Testis (tissue), 3 donors: Measurements from ENCODE around the gene ACO1. TPM values are rescaled to one million over a fixed set of nuclear protein-coding genes. Genes with fewer than 3 reads are reported as not detected.

Experiments used
- DNase-seq: peaks from one replicate; pipeline ENCODE4 v3.0.0-alpha.2; 2019
- H3K27ac ChIP-seq, 2 donors: fragments of 200-600 bp; sonication (generic); one replicate each; pipeline ENCODE4 v1.5.1; 2019
- H3K27me3 ChIP-seq: fragments of 200-600 bp; sonication (generic); one replicate; pipeline ENCODE4 v1.5.1; 2019
- H3K36me3 ChIP-seq: fragments of 200-600 bp; sonication (generic); one replicate; pipeline ENCODE4 v1.5.1; 2017; ENCODE audit warnings: low read depth; ENCODE audit errors: missing control alignments
- H3K4me1 ChIP-seq: fragments of 200-600 bp; sonication (generic); one replicate; pipeline ENCODE4 v1.5.1; 2019
- H3K4me3 ChIP-seq, 2 donors: fragments of 200-600 bp; sonication (generic); one replicate each; pipeline ENCODE4 v1.5.1; 2017 to 2019
- H3K9me3 ChIP-seq: fragments of 200-600 bp; sonication (generic); one replicate; pipeline ENCODE4 v1.5.1; 2017
- CTCF ChIP-seq, 3 experiments: fragments of 450-650 bp in 2 of 3; fragments of 200-600 bp in 1 of 3; sonication (generic) in 1 of 3; IDR thresholded peaks; one replicate each; pipeline ENCODE4 v1.5.1; 2016 to 2019; ENCODE audit warnings: antibody characterized with exemption in 3 of 3, mild to moderate bottlenecking in 2 of 3, moderate library complexity in 1 of 3
- POLR2A ChIP-seq: fragments of 450-650 bp; IDR thresholded peaks from one replicate; pipeline ENCODE4 v1.6.1; 2017; ENCODE audit warnings: antibody characterized with exemption, mild to moderate bottlenecking, moderate library complexity
- WGBS, 2 donors: methylation state at CpG; one replicate each; pipeline ENCODE4 v1.1.5; 2018; 5-methylcytosine and 5-hydroxymethylcytosine counted together
- intact Hi-C: fragments of 100-400 bp; cut with DNase I; formaldehyde crosslinking; loops from one replicate; pipeline ENCODE4 v1.15.1; 2023; ENCODE audit warnings: low total_unique reads
- polyA plus RNA-seq: library from polyadenylated mRNA; stranded (reverse); fragments of 350-450 nt; fragmentation: Illumina TruSeq; extraction: RNeasy Lipid Tissue Mini Kit (QIAGEN cat#74804); gene quantifications from one replicate; pipeline ENCODE4 v1.2.3, GENCODE V29; 2014; ENCODE audit warnings: low read depth, low replicate concordance; ENCODE audit not compliant: insufficient read depth
- total RNA-seq, 2 donors: library from RNA; depleted of rRNA; stranded (reverse); fragments of >200 nt; gene quantifications; one replicate each; pipeline ENCODE4 v1.2.3, GENCODE V29; 2016

Gene ACO1
- total and polyA plus RNA-seq, 3 donors from 2014 or later: 44.4 to 67.6 (median 52.0) TPM

- Histone ChIP-seq H3K9me3 (no peaks in the 10 kb centered on the region), H3K4me1 (peaks cover 17% of the 10 kb centered on the region), H3K36me3 (no peaks in the 10 kb centered on the region), H3K27me3 (no peaks in the 10 kb centered on the region), H3K27ac (no peak overlapping the region), H3K4me3 (no peak overlapping the region)
- 46 to 54% methylated on average over 5 of the region's 5 CpGs for WGBS, 2 donors
- intact Hi-C loops: no loop called here
- TF ChIP-seq CTCF (IDR thresholded peaks at IDR 0.05) (no peak), POLR2A (no peak)
- DNase-seq: no peak
Measured at GRCh38 chr9:32455738-32456137, 71.3 kb downstream of the ACO1 start.

DNA sequence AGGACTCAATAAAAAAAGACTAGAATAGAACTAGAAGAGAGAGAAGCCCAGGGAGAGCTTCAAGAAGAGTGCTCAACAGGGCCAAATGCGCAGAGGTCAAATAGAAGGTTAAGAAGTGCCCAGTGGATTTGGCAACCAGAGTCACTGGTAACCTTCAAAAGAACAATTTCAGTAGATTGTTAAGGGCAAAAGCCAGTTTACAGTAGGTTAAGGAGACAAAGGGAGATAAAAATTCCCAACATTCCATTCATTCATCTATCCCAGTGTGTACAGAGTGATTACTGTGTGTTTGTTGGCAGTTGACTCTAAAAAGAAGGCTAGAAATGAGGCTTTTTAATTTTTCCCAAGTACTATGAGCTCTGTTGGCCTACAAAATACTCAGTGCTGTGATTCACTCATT lies 72.1 kb downstream of the ACO1 start:
- intact Hi-C loops: no loop called here
- H3K4me1 ChIP-seq: peaks cover 17% of the 10 kb centered on the region
- no peak overlapping the region for H3K4me3 ChIP-seq
- TF ChIP-seq POLR2A (no peak), CTCF (IDR thresholded peaks at IDR 0.05) (no peak)
- DNase-seq: no peak
- H3K27me3 ChIP-seq: no peaks in the 10 kb centered on the region
- WGBS, 2 donors: 63 to 72% methylated on average over 1 of the region's 1 CpG
- no peaks in the 10 kb centered on the region for H3K9me3 ChIP-seq
- H3K36me3 ChIP-seq: no peaks in the 10 kb centered on the region
- H3K27ac ChIP-seq: peak overlapping the region in 1 of 2 donors; percentile 19

DNA sequence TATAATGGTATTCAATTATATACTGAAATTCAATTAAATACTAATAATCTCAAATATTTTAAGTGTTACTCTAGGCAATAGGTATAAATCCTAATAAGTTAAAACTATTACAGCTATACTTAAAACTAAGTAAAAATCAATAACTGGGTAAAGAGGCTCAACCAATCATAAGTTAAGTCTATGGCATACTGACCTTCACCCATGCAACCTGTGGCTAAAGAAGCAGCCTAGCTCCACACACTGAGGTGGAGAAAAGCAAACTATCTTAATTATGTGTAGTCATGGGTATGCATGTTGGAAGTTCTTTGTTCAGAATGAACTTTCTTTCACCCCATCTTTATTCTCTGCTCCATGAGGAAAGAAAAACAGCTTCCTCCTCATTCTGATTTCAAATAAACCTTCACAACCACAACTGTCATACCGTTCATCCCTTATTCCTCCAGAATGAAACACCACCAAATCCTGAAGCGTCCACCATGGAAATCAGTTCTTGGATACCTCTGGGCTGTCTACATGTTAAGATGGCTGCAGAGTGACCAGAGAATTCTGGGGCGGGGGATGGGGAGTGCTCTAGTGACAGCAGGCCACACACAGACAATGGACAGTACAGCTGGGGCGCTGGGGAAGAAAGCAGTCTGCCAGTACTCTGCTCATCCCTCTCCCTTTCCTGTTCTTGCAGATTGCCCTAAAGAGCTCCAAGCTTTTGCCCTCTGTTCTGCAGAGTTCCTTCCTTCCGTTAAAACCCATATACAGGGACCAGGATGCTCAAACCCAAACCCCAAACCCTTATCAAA lies 79.3 kb downstream of the ACO1 start:
- H3K4me1 ChIP-seq: no peaks in the 10 kb centered on the region
- intact Hi-C loops: no loop called here
- TF ChIP-seq POLR2A: no peak
- TF ChIP-seq CTCF (IDR thresholded peaks at IDR 0.05): no peak
- no peaks in the 10 kb centered on the region for H3K36me3 ChIP-seq
- no peaks in the 10 kb centered on the region for H3K27me3 ChIP-seq
- H3K4me3 ChIP-seq: no peak overlapping the region
- H3K27ac ChIP-seq: no peak overlapping the region
- no peak for DNase-seq
- WGBS, 2 donors: 85 to 90% methylated on average over 5 of the region's 5 CpGs
- no peaks in the 10 kb centered on the region for H3K9me3 ChIP-seq

DNA sequence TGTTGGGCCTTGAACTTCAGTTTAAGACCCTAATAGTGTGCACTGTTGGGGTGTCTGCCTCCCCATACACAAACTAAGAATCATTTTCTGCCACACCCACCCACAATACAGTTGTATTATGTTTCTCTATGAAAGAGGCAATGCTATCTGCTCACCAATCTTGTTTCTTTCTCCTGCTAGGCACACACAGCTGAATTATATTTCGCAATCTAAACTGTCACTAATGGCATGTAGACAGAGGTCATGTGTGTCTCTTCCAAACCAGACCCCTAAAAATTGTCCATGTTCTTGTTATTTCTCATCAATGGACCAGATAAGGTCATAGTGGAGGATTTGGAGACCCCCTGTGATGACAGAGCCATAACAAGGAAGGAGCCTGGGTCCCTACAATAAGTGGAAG lies 84.3 kb downstream of the ACO1 start:
- Histone ChIP-seq H3K27me3 (no peaks in the 10 kb centered on the region), H3K4me1 (no peaks in the 10 kb centered on the region), H3K4me3 (no peak overlapping the region), H3K27ac (no peak overlapping the region), H3K36me3 (no peaks in the 10 kb centered on the region), H3K9me3 (no peaks in the 10 kb centered on the region)
- 92 to 100% methylated on average over 1 of the region's 1 CpG for WGBS, 2 donors
- DNase-seq: no peak
- intact Hi-C loops: no loop called here
- TF ChIP-seq CTCF (IDR thresholded peaks at IDR 0.05) (no peak), POLR2A (no peak)

- 89 to 97% methylated on average over 3 of the region's 3 CpGs for WGBS, 2 donors
- no peaks in the 10 kb centered on the region for H3K9me3 ChIP-seq
- no peak overlapping the region for H3K4me3 ChIP-seq
- no peaks in the 10 kb centered on the region for H3K4me1 ChIP-seq
- no peaks in the 10 kb centered on the region for H3K36me3 ChIP-seq
- intact Hi-C loops: no loop called here
- TF ChIP-seq CTCF (IDR thresholded peaks at IDR 0.05): no peak
- no peak for TF ChIP-seq POLR2A
- no peak for DNase-seq
- no peak overlapping the region for H3K27ac ChIP-seq
- H3K27me3 ChIP-seq: no peaks in the 10 kb centered on the region
Measured at GRCh38 chr9:32472344-32472743, 87.9 kb downstream of the ACO1 start.
